Measurements from ENCODE around the gene BCL2L15. TPM values are rescaled to one million over a fixed set of nuclear protein-coding genes. Genes with fewer than 3 reads are reported as not detected.

Gene BCL2L15
- total RNA-seq, 2 experiments from 2014 or later = 1.2 to 1.5 TPM

- H3K4me1 ChIP-seq (ENCODE audit: insufficient read depth, low read length) = peaks cover 47% of the 10 kb centered on the region
- peak overlapping the region; percentile 96 for H3K4me3 ChIP-seq (ENCODE audit: low read length)
- H3K27me3 ChIP-seq (ENCODE audit: control insufficient read depth in 1 of 2, insufficient read depth in 2 of 2, low read length in 2 of 2) = no peaks in the 10 kb centered on the region
- Mint-ChIP-seq H3K4me3 (peak overlapping the region; percentile 92), H3K4me1 (ENCODE audit: low read depth) (peaks cover 74% of the 10 kb centered on the region), H3K9me3 (no peaks in the 10 kb centered on the region), H3K27me3 (no peaks in the 10 kb centered on the region), H3K36me3 (ENCODE audit: low read depth) (peaks cover 38% of the 10 kb centered on the region), H3K27ac (peak overlapping the region; percentile 100)
- TF ChIP-seq CTCF (IDR thresholded peaks at IDR 0.05) = no peak
- intact Hi-C loops (cut with DNase I, micrococcal nuclease) = loop anchor here (1.0 to 5.0 kb wide), 3 partner anchors 9 to 59 kb away; partner anchors contain the start of gene PTPN22 (in 1 of the 2)
- H3K36me3 ChIP-seq (ENCODE audit: insufficient read depth, low read length) = no peaks in the 10 kb centered on the region
- DNase-seq (peak in 3 of 14 experiments; percentile 63 to 76 (median 72)), ATAC-seq (ENCODE audit: poor library complexity) (peak; percentile 5)
- H3K9me3 ChIP-seq (ENCODE audit: control insufficient read depth in 1 of 2, insufficient read depth in 1 of 2, low read length in 2 of 2) = no peaks in the 10 kb centered on the region
- H3K27ac ChIP-seq (ENCODE audit: low read depth in 1 of 2, low read length in 2 of 2) = peak overlapping the region; percentile 98
- ChIA-PET POLR2A (interaction anchor here (0.6 to 10.1 kb wide), 18 partner anchors 8 to 919 kb away, joined by 3 to 256 read pairs (median 4); partner anchors contain the start of genes AP4B1, DCLRE1B, NRAS and PHTF1), CTCF (interaction anchor here (0.6 to 5.7 kb wide), 8 partner anchors 9 to 351 kb away, joined by 3 to 60 read pairs (median 12); partner anchors contain the start of genes AP4B1, DCLRE1B and RSBN1)
These were observed 44.1 kb upstream of the BCL2L15 start for GRCh38 chr1:113931451-113931851.

- peak; percentile 31 for ATAC-seq (ENCODE audit: poor library complexity)
- Histone ChIP-seq H3K27ac (ENCODE audit: low read depth in 1 of 2, low read length in 2 of 2) (peak overlapping the region; percentile 98), H3K4me3 (ENCODE audit: low read length) (peak overlapping the region; percentile 96), H3K9me3 (ENCODE audit: control insufficient read depth in 1 of 2, insufficient read depth in 1 of 2, low read length in 2 of 2) (no peaks in the 10 kb centered on the region), H3K4me1 (ENCODE audit: insufficient read depth, low read length) (peaks cover 41% of the 10 kb centered on the region), H3K27me3 (ENCODE audit: control insufficient read depth in 1 of 2, insufficient read depth in 2 of 2, low read length in 2 of 2) (no peaks in the 10 kb centered on the region), H3K36me3 (ENCODE audit: insufficient read depth, low read length) (no peaks in the 10 kb centered on the region)
- intact Hi-C loops (cut with DNase I, micrococcal nuclease) = loop anchor here (1.0 to 5.0 kb wide), 5 partner anchors 10 to 118 kb away; partner anchors contain the start of genes PTPN22 (in 2 of the 2) and RSBN1 (in 1 of the 2)
- peak; percentile 22 to 96 (median 60) for DNase-seq
- Mint-ChIP-seq H3K27me3 (no peaks in the 10 kb centered on the region), H3K4me1 (ENCODE audit: low read depth) (peaks cover 68% of the 10 kb centered on the region), H3K27ac (peak overlapping the region; percentile 100), H3K36me3 (ENCODE audit: low read depth) (peaks cover 38% of the 10 kb centered on the region), H3K4me3 (peak overlapping the region; percentile 92), H3K9me3 (no peaks in the 10 kb centered on the region)
- POLR2A ChIA-PET = interaction anchor here (0.6 to 10.1 kb wide), 27 partner anchors 9 to 1312 kb away, joined by 3 to 256 read pairs (median 4); partner anchors contain the start of genes AP4B1, DCLRE1B, NRAS and OLFML3
- no peak for TF ChIP-seq CTCF (IDR thresholded peaks at IDR 0.05)
- CTCF ChIA-PET = interaction anchor here (0.7 to 5.7 kb wide), 13 partner anchors 10 to 352 kb away, joined by 3 to 60 read pairs (median 7); partner anchors contain the start of genes AP4B1, DCLRE1B and RSBN1
These were observed 43.2 kb upstream of the BCL2L15 start for GRCh38 chr1:113930499-113931161.

- DNase-seq (peak; percentile 28 to 96 (median 60)), ATAC-seq (ENCODE audit: poor library complexity) (peak; percentile 47)
- Histone ChIP-seq H3K36me3 (ENCODE audit: insufficient read depth, low read length) (no peaks in the 10 kb centered on the region), H3K9me3 (ENCODE audit: control insufficient read depth in 1 of 2, insufficient read depth in 1 of 2, low read length in 2 of 2) (no peaks in the 10 kb centered on the region), H3K27ac (ENCODE audit: low read depth in 1 of 2, low read length in 2 of 2) (peak overlapping the region; percentile 98), H3K4me3 (ENCODE audit: low read length) (peak overlapping the region; percentile 96), H3K4me1 (ENCODE audit: insufficient read depth, low read length) (peaks cover 39% of the 10 kb centered on the region), H3K27me3 (ENCODE audit: control insufficient read depth in 1 of 2, insufficient read depth in 2 of 2, low read length in 2 of 2) (no peaks in the 10 kb centered on the region)
- H3K4me1 Mint-ChIP-seq (ENCODE audit: low read depth) = peaks cover 61% of the 10 kb centered on the region
- H3K4me3 Mint-ChIP-seq = peak overlapping the region; percentile 92
- peak overlapping the region; percentile 100 for H3K27ac Mint-ChIP-seq
- H3K27me3 Mint-ChIP-seq = no peaks in the 10 kb centered on the region
- ChIA-PET CTCF (interaction anchor here (0.8 to 5.7 kb wide), 11 partner anchors 10 to 118 kb away, joined by 3 to 60 read pairs (median 13); partner anchors contain the start of genes AP4B1, DCLRE1B and RSBN1), POLR2A (interaction anchor here (0.6 to 10.1 kb wide), 30 partner anchors 10 to 1312 kb away, joined by 3 to 256 read pairs (median 5); partner anchors contain the start of genes AP4B1, DCLRE1B, OLFML3 and PHTF1)
- H3K9me3 Mint-ChIP-seq = no peaks in the 10 kb centered on the region
- intact Hi-C loops (cut with DNase I, micrococcal nuclease) = loop anchor here (1.0 to 5.0 kb wide), 6 partner anchors 25 to 118 kb away; partner anchors contain the start of genes DCLRE1B (in 2 of the 2), PTPN22 (in 2 of the 2) and RSBN1 (in 2 of the 2)
- TF ChIP-seq CTCF (IDR thresholded peaks at IDR 0.05) = no peak
- H3K36me3 Mint-ChIP-seq (ENCODE audit: low read depth) = peaks cover 38% of the 10 kb centered on the region
These were observed 42.5 kb upstream of the BCL2L15 start for GRCh38 chr1:113929750-113930498.
